ENCODE measurements around the gene FAT4.

FAT4 gene

DNA sequence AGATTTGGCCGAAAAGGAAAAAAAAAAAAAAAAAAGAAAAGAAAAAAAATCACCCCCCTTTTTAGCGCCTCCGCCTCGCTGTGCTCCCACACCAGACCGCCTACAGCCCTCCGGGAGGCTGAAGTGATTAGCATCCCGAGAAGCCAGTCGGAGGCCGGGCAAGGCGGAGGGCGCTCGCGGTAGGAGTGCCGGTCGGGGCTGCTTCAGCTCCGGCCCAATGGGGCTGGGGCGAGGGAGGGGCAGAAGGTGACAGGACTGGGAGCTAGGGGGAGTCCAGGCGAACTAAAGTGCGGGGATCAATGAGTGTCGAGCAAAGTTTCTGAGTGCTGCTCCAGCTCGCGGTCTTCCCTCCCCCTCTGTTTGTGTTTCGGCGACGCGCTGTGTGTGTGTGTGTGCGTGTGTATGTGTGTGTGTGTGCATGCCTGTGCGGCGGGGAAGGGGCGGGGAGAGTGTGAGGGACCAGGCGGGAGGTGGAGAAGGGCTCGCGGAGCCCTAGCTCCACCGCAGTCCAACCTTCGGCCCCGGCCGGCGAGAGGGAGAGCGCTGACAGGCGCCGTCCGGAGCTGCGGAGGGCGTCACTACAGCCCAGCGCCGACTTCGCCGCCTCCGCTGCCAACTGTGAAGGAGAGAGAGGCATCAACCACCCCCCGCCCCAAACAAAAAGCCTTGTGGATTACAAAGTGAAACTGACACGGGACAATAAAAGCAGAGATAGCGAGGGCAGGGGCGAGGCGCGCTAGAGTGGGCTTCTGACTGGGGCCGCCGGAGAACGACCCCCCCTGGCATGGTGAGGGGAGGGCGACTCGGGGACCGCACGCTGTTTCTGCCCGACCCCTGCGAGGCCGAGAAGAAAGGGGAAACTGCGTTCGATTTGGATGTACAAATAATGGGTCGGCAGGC lies at the start of gene FAT4:
Gene FAT4 (plus strand): TSS at position 280 of the 900 bp plus-strand sequence. CDS start 1,457 bp downstream, outside the sequence.
- DNase-seq: peak; percentile 96

DNA sequence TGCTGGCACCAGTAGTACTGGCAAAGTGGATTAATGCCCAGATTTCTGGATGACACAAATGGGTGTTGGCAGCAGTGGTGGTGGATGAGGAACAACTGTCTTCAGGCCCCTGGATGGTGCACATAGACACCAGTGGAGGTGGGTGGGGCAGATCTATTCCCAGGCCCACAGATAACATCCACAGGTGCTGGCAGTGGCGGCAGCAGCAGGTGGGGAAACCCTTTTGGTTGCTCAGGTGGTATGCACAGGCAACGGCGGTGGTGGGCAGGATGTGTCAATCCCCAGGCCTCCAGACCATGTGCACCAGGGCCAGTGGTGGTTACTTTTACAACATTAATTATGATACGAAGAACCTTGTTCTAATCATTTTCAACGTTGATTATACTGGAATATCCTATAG lies 48.9 kb upstream of the FAT4 start:
- no peak for DNase-seq

DNA sequence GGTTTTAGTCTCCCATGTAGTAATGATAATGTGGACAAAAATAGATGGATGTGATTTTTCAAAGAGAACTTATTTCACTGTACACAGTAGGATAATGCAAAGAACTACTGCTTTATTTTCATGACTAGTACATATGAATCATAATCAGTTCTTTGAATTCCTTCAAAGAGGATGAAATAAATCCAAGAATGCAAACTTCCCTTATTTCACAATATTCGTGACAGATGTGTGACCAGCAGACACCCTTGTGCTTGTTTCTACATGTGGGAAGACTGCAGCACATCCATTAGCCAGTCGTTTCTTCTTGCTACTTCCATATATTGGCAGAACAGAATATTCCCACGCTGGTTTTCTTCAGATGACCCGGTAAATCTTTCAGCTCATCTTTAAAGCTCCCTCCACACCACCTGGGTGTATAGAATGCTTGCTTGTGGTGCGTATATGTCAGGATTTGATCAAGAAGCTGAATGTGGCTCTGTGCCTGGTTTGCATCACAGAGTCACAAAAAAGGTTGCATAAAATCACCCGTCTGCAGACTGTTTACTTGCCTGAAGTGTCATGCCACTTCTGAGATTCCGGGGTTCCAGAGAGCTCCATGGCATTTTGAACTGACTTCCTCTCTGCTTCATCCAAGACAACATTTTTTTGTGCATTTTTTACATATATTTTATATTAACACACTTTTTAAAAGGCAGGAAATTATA lies 47.7 kb upstream of the FAT4 start:
- DNase-seq: no peak

DNA sequence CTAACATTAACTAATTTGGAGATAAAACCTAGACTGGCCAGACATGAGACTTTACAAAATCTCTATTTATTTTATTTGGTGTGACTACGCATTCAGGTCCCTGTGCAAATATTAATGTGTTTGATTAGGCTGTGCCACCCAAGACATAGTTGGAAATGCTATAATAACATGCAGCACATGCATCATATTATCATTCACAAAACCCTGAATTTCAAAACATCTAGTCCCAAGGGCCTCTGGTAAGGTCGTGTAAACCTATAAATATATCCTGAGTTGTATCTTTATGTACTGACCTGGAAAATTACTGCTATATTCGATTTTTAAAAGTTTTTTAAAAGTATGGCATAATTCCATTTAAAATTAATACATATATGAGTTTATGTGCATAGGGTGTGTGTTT lies 47.1 kb upstream of the FAT4 start:
- DNase-seq: no peak

DNA sequence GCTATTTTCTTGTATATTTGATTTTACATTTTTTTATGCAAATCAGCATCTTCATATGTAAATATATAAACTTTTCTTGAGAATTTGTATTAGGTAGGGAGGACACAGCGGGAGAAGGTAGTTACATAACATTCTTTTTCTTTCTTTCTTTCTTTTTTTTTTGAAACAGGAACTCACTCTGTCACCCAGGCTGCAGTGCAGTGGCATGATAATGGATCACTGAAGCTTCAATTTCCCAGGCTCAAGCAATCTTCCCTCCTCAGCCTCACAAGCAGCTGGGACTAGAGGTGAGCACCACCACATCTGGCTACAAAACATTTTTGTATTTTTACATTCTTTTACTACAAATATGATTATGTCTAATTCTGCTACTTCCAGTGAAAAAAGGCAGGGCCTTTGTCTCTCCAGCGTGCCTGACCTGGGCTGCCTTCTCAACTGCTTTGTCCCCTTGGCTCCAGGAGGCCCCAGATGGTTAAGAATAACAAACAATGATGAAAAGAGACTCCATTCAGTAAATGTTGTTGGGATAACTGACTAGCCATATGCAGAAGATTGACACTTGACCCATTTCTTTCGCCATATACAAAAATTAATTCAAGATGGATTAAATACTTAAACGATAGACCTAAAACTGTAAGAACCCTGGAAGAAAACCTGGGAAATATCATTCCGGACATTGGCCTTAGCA lies 46.5 kb upstream of the FAT4 start:
- DNase-seq: no peak

GRCh38 chr4:125276811-125277210 lies 37.9 kb upstream of the FAT4 start:
- no peak for DNase-seq

DNA sequence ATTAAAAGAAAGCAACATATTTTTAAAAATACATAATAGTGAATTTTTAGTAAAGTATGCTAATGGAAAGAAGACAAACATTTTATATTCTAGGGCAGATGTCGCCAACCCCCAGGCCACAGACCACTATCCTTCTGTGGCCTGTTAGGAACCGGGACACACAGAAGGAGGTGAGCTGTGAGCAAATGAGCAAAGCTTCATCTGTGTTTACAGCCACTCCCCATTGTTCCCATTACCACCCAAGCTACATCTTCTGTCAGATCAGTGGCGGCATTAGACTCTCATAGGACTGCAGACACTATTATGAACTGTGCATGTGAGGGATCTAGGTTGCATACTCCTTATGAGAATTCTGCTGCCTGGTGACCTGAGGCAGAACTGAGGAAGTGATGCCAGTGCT lies 37.0 kb upstream of the FAT4 start:
- DNase-seq: no peak

DNA sequence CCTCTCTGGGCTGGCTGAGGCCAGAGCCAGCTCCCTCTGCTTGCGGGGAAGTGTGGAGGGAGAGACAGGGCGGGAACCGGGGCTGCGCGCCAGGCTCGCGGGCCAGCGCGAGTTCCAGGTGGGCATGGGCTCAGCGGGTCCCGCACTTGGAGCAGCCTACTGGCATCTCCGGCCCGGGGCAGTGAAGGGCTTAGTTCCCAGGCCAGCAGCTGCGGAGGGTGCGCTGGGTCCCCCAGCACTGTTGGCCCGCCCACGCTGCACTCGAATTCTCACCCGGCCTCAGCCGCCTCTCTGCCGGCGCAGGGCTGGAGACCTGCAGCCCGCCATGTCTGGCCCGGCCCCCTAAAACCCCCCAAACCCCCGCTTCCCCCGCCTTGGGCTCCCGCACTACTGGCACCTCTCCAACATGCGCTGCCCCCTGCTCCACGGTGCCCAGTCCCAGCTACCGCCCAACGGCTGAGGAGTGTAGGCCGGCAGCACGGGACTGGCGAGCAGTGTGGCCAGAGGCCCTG lies 33.8 kb upstream of the FAT4 start:
- no peak for DNase-seq

DNA sequence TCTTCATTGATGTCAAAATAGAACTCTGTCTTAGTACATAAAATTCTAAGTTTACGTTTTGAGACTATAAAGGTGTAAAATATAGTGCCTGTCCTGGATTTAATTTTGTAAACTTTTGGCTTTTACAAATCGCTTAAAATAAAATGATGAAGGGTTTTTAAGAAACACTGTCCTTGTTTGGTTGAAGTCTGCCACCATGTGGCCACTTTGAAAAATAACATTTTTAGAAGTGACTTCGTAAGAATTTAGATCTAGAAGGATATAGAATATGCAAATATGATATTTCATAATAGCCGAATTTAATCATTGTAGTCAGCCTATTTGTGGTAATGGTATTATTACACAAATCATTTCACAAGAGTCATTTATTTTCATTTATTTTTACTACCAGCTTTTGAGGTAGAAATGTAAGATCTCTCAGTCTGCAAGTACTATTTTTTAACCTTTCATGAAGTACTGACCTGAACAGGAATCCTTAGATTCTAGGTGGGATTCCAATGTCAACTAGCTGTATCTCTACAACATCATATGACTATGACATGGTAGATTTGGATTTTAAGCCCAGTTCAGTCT lies 31.0 kb upstream of the FAT4 start:
- no peak for DNase-seq

DNA sequence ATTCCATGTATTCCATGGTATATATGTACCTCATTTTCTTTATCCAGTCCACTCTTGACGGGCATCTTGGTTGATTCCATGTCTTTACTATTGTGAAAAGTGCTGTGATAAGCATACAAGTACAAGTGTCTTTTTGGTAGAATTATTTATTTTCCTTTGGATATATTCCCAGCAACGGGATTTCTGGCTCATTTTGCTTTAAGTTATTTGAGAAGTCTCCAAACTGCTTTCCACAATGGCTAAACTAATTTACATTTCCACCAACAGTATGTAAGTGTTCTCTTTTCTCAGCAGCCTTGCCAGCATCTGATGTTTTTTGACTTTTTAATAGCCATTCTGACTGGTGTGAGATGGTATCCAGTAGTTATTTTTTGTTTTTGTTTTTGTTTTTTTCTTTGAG lies 17.6 kb upstream of the FAT4 start:
- DNase-seq: no peak

DNA sequence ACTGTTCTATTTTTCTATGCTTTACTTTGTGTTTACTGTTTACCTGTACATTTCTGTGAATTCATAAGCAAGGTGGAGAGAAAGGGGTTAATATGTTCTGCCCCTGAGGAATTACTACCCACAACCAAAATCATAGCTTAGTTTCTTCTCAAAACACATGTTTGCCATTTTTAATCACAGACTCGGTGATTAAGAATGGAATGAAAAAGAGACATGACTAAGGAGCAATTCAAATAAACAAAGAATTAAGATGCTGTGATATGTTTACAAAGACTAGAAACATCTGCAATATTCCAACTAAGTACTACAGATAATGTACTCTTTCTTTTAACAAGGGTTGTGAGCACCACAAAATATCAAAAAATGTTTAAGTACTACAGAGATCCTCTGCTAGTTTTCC lies 11.7 kb upstream of the FAT4 start:
- DNase-seq: no peak

DNA sequence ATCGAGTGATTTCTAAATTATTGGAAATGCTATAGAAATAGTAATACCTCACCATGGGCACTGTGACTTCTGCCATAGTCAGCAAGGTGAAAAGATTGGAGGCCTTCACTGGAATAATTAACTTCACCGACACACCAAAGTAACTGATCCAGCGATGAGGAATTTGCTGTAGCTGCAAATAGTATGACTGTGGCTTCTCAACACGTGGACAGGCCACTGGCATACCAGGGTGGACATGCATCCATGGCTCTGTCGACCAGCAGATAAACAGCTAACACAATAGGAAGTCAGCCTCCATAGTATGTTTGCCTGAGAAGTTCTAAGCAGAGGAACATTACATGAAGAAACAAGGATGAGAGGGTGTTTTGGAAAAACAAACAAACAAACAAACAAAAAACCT lies 10.9 kb upstream of the FAT4 start:
- no peak for DNase-seq

GRCh38 chr4:125306112-125306511 lies 8.6 kb upstream of the FAT4 start:
- DNase-seq: no peak

DNA sequence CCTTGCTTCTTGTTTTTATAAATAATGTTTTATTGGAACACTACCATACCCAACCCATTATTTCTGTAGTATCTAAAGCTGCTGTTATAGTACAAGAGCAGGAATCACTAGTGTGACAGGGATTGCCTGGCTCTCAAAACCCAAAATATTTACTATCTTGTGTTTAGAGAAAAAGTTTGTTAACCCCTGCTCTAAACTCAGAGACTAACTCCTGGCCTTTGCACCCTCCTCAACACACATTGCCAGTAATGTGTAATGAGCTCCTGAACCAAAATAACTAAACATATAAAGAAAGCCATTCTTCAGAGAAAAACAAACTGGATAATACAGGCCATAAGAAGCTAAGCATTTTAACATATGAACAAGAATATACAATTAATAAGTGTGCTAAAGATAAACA lies 8.2 kb upstream of the FAT4 start:
- no peak for DNase-seq

GRCh38 chr4:125311503-125311902 lies 3.3 kb upstream of the FAT4 start:
- DNase-seq: no peak

- peak; percentile 60 for DNase-seq
Observed at GRCh38 chr4:125313497-125313896, 1.3 kb upstream of the FAT4 start.

GRCh38 chr4:125313989-125314667 lies 627 bp upstream of the FAT4 start:
- DNase-seq: no peak

- DNase-seq: peak; percentile 80
Observed at GRCh38 chr4:125315576-125316400, 1.0 kb downstream of the FAT4 start.

DNA sequence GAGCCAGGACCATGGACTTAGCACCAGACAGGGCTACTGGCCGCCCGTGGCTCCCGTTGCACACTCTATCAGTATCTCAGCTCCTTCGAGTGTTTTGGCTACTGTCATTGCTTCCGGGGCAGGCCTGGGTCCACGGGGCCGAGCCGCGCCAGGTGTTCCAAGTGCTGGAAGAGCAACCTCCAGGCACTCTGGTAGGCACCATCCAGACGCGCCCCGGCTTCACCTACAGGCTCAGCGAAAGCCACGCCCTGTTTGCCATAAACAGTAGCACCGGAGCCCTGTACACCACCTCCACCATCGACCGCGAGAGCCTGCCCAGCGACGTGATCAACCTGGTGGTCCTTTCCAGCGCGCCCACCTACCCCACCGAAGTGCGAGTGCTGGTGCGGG lies 1.6 kb downstream of the FAT4 start:
- DNase-seq: peak; percentile 69

DNA sequence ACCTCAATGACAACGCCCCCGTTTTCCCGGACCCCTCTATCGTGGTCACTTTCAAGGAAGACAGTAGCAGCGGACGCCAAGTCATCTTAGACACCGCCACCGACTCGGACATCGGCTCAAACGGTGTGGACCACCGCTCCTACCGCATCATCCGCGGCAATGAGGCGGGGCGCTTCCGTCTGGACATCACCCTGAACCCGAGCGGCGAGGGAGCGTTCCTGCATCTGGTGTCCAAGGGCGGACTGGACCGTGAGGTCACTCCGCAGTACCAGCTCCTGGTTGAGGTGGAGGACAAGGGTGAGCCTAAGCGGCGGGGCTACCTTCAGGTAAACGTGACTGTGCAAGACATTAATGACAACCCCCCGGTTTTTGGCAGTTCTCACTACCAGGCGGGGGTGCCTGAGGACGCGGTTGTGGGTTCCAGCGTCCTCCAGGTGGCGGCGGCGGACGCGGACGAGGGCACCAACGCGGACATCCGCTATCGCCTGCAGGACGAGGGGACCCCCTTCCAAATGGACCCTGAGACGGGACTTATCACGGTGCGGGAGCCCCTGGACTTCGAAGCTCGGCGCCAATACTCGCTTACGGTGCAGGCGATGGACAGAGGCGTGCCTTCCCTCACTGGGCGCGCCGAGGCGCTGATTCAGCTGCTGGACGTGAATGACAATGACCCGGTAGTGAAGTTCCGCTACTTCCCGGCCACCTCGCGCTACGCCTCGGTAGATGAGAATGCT lies 2.2 kb downstream of the FAT4 start:
- peak; percentile 63 for DNase-seq

DNA sequence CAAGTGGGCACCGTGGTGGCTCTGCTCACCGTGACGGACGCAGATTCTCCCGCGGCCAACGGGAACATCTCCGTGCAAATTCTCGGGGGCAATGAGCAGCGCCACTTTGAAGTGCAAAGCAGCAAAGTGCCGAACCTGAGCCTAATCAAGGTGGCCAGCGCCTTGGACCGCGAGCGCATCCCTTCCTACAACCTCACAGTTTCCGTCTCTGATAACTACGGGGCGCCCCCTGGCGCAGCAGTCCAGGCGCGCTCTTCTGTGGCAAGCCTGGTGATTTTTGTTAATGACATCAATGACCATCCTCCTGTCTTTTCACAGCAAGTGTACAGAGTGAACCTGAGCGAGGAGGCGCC lies 2.7 kb downstream of the FAT4 start:
- DNase-seq: peak; percentile 61
